H1 (cell line): ENCODE results near the gene KNOP1. TPM values are rescaled to one million over a fixed set of nuclear protein-coding genes. Genes with fewer than 3 reads are reported as not detected.

Experiments used
- CTCF ChIA-PET: fragments of 300-600 bp; sonication (Branson Sonifier 250); formaldehyde crosslinking; loops from one replicate; lab custom pipeline; 2021; ENCODE audit not compliant: partially characterized antibody; lab: Charles Lee
- POLR2A ChIA-PET: fragments of 300-600 bp; sonication (Branson Sonifier 250); formaldehyde crosslinking; loops from one replicate; lab custom pipeline; 2021; ENCODE audit warnings: inconsistent platforms; ENCODE audit not compliant: partially characterized antibody; lab: Charles Lee
- DNase-seq, 2 experiments: peaks; one replicate each; pipeline versions ENCODE4 v3.0.0 to v3.0.0-alpha.2; 2010 to 2022; ENCODE audit warnings: low spot score in 2 of 2, low read depth in 1 of 2, mixed read lengths in 1 of 2
- FAIRE-seq: peaks from 2 replicates; lab custom pipeline; 2011; peaks lifted over from hg19 to GRCh38; lab: Jason Lieb, UNC
- H2AFZ ChIP-seq: 2 replicates; pipeline ENCODE4 v1.8.1; 2012; ENCODE audit warnings: low read length, inconsistent platforms
- H2AK5ac ChIP-seq: 2 replicates; pipeline ENCODE4 v1.6.1; 2013; ENCODE audit warnings: low read depth, low read length
- H2BK120ac ChIP-seq: replicated peaks from 2 replicates; pipeline ENCODE3; 2013; ENCODE audit warnings: low read depth, low read length, inconsistent platforms
- H2BK12ac ChIP-seq: 2 replicates; pipeline ENCODE4 v1.6.1; 2013; ENCODE audit warnings: low read depth, low read length
- H2BK15ac ChIP-seq: 2 replicates; pipeline ENCODE4 v1.6.1; 2013; ENCODE audit warnings: low read length
- H2BK20ac ChIP-seq: 2 replicates; pipeline ENCODE4 v1.6.1; 2013; ENCODE audit warnings: low read length
- H2BK5ac ChIP-seq: 2 replicates; pipeline ENCODE4 v1.6.1; 2013; ENCODE audit warnings: low read depth, low read length
- H3K14ac ChIP-seq: 2 replicates; pipeline ENCODE4 v1.6.1; 2013; ENCODE audit warnings: inconsistent platforms; ENCODE audit not compliant: insufficient read length
- H3K18ac ChIP-seq: 2 replicates; pipeline ENCODE4 v1.6.1; 2013; ENCODE audit warnings: low read length; ENCODE audit errors: extremely low read depth
- H3K23ac ChIP-seq: 2 replicates; pipeline ENCODE4 v1.6.1; 2013; ENCODE audit warnings: inconsistent platforms; ENCODE audit not compliant: insufficient read length
- H3K23me2 ChIP-seq: 2 replicates; pipeline ENCODE4 v1.6.1; 2013; ENCODE audit warnings: low read depth, low read length
- H3K27ac ChIP-seq: 2 replicates; pipeline ENCODE4 v1.6.1; 2011; ENCODE audit warnings: low read depth, low read length, inconsistent platforms
- H3K27me3 ChIP-seq, 4 experiments: replicated peaks in 1 of 4; 1 replicate in 1 of 4; 2 replicates in 3 of 4; pipeline versions ENCODE4 v1.6.1 to v1.8.1; 2011 to 2013; ENCODE audit warnings: low read length in 3 of 4, mild to moderate bottlenecking in 3 of 4, inconsistent platforms in 2 of 4, mixed read lengths in 2 of 4, moderate library complexity in 1 of 4; ENCODE audit not compliant: control insufficient read depth in 3 of 4, insufficient read depth in 3 of 4; ENCODE audit errors: extremely low read depth in 1 of 4
- H3K36me3 ChIP-seq, 4 experiments: 2 replicates each; pipeline versions ENCODE4 v1.6.1 to v1.8.1; 2011 to 2013; ENCODE audit warnings: mild to moderate bottlenecking in 4 of 4, low read length in 3 of 4, moderate library complexity in 2 of 4, control low read depth in 1 of 4, inconsistent platforms in 1 of 4; ENCODE audit not compliant: insufficient read depth in 4 of 4, control insufficient read depth in 2 of 4
- H3K4ac ChIP-seq: replicated peaks from 2 replicates; pipeline ENCODE3; 2013; ENCODE audit warnings: low read length, low read depth, mixed read lengths, inconsistent platforms; ENCODE audit not compliant: insufficient read length
- H3K4me1 ChIP-seq, 4 experiments: replicated peaks in 1 of 4; 1 replicate in 1 of 4; 2 replicates in 3 of 4; pipeline versions ENCODE4 v1.6.1 to v1.8.1; 2011 to 2013; ENCODE audit warnings: low read length in 3 of 4, inconsistent platforms in 2 of 4, mixed read lengths in 1 of 4; ENCODE audit not compliant: insufficient read depth in 4 of 4, control insufficient read depth in 3 of 4
- H3K4me2 ChIP-seq, 2 experiments: 2 replicates each; pipeline versions ENCODE4 v1.6.1 to v1.8.1; 2011 to 2013; ENCODE audit warnings: low read depth in 2 of 2, low read length in 2 of 2, control low read depth in 1 of 2, inconsistent platforms in 1 of 2, mild to moderate bottlenecking in 1 of 2; ENCODE audit not compliant: insufficient read depth in 1 of 2
- H3K4me3 ChIP-seq, 4 experiments: fragments of 200-600, 300-600 bp in 1 of 4; sonication (generic), shearing (Covaris generic), sonication (Bioruptor Twin) in 1 of 4; 2 replicates each; pipeline versions ENCODE4 v1.5.1 to v1.8.1; 2011 to 2016; ENCODE audit warnings: low read length in 4 of 4, low read depth in 3 of 4, control low read depth in 2 of 4, inconsistent platforms in 2 of 4, mild to moderate bottlenecking in 2 of 4, mixed read lengths in 1 of 4, moderate library complexity in 1 of 4; ENCODE audit not compliant: insufficient read depth in 2 of 4; ENCODE audit errors: extremely low read depth in 1 of 4
- H3K56ac ChIP-seq: replicated peaks from 2 replicates; pipeline ENCODE3; 2013; ENCODE audit warnings: low read depth, mild to moderate bottlenecking, mixed read lengths, low read length, inconsistent platforms; ENCODE audit not compliant: insufficient read length
- H3K79me1 ChIP-seq: 2 replicates; pipeline ENCODE4 v1.6.1; 2013; ENCODE audit warnings: low read depth, low read length, control low read depth
- H3K79me2 ChIP-seq, 2 experiments: 2 replicates each; pipeline versions ENCODE4 v1.6.1 to v1.8.1; 2012 to 2013; ENCODE audit warnings: low read length in 2 of 2, mild to moderate bottlenecking in 2 of 2, inconsistent platforms in 1 of 2; ENCODE audit not compliant: insufficient read depth in 2 of 2, control insufficient read depth in 1 of 2
- H3K9ac ChIP-seq, 4 experiments: replicated peaks in 1 of 4; 1 replicate in 1 of 4; 2 replicates in 3 of 4; pipeline versions ENCODE4 v1.6.1 to v1.8.1; 2011 to 2013; ENCODE audit warnings: low read depth in 3 of 4, low read length in 3 of 4, control low read depth in 2 of 4, mild to moderate bottlenecking in 2 of 4, moderate library complexity in 2 of 4, inconsistent platforms in 1 of 4; ENCODE audit errors: extremely low read depth in 1 of 4
- H3K9me3 ChIP-seq, 2 experiments: 2 replicates each; pipeline versions ENCODE4 v1.6.1 to v1.8.1; 2012 to 2013; ENCODE audit warnings: mild to moderate bottlenecking in 2 of 2, moderate library complexity in 2 of 2, control low read depth in 1 of 2, inconsistent platforms in 1 of 2, low read depth in 1 of 2, low read length in 1 of 2, mixed read lengths in 1 of 2; ENCODE audit not compliant: insufficient read depth in 2 of 2
- H4K20me1 ChIP-seq, 2 experiments: replicated peaks in 1 of 2; 2 replicates each; pipeline versions ENCODE3 to v1.8.1; 2011 to 2013; ENCODE audit warnings: inconsistent platforms in 2 of 2, low read length in 2 of 2, mild to moderate bottlenecking in 1 of 2; ENCODE audit not compliant: insufficient read depth in 2 of 2, control insufficient read depth in 1 of 2
- H4K5ac ChIP-seq: 2 replicates; pipeline ENCODE4 v1.6.1; 2013; ENCODE audit warnings: low read length, low read depth, mixed read lengths, inconsistent platforms; ENCODE audit not compliant: insufficient read length
- H4K8ac ChIP-seq: 2 replicates; pipeline ENCODE4 v1.8.0; 2013; ENCODE audit warnings: mild to moderate bottlenecking, moderate library complexity, low read length, inconsistent platforms; ENCODE audit not compliant: insufficient read depth; ENCODE audit errors: extremely low read depth
- H4K91ac ChIP-seq: replicated peaks from 2 replicates; pipeline ENCODE3; 2013; ENCODE audit warnings: low read length, mixed read lengths, inconsistent platforms; ENCODE audit not compliant: insufficient read length
- SUZ12 ChIP-seq: fragments of 200-600 bp; sonication (generic); IDR thresholded peaks from 2 replicates; pipeline ENCODE4 v1.6.1; 2012; ENCODE audit warnings: mild to moderate bottlenecking, inconsistent platforms, low read length, moderate library complexity, mixed read lengths
- WGBS, 2 experiments: shearing (Covaris generic) in 1 of 2; methylation state at CpG; one replicate each; pipeline versions ENCODE4 v1.1.6 to v1.1.7; 2013 to 2015; ENCODE audit warnings: low lambda C conversion rate in 2 of 2, mixed read lengths in 2 of 2, inconsistent platforms in 1 of 2, low coverage in 1 of 2, missing lambda C conversion rate in 1 of 2; ENCODE audit not compliant: insufficient replicate concordance in 2 of 2, insufficient coverage in 1 of 2, insufficient read length in 1 of 2; ENCODE audit errors: extremely low coverage in 1 of 2, missing lambda C conversion rate in 1 of 2; 5-methylcytosine and 5-hydroxymethylcytosine counted together
- polyA plus RNA-seq, 7 experiments: library from polyadenylated mRNA; depleted of rRNA in 3 of 7; stranded (reverse) in 5 of 7; unstranded in 2 of 7; fragments of >200 nt in 5 of 7; fragments of 200-250 nt in 2 of 7; gene quantifications; 1 replicate in 5 of 7; 2 replicates in 1 of 7; 4 replicates in 1 of 7; pipeline versions ENCODE4 v1.2.1 to v1.2.3, GENCODE V29; 2011 to 2013; ENCODE audit warnings: missing spikeins in 2 of 7, mixed read lengths in 2 of 7
- total RNA-seq: library from RNA; stranded (reverse); fragmentation: NEBNext Ultra II Directional; extraction: Animal tissue kit (Norgen Biotek cat#: 25700); gene quantifications from 2 replicates; pipeline ENCODE4 v1.2.1, GENCODE V29; 2021

The KNOP1 gene
- total and polyA plus RNA-seq, 2 of the 8 experiments (the other 6 are each of a cell fraction or from before 2014, with no cell fraction given): 21.6 to 87.9 TPM

DNA sequence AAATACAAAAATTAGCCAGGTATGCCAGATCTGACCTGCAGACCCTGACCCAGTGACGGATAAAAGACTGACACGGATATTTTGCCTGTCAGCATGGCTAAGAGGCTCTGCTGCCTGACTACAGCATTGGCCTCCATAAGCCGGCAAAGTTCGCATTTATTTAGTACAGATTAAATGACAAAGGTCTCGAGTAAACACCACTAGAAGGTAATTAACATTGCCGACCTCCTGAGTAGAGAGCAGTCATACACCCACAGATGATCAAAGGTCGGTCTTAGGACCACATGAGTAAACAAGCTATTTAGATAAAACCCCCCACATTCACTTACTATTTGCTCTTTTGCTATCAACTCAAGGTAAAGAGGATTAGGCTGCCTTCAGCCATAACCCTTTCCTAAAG lies 55.7 kb downstream of the KNOP1 start:
- Histone ChIP-seq H3K18ac (no peak overlapping the region), H3K4me1 (no peaks in the 10 kb centered on the region), H3K36me3 (peaks cover 0 to 12% (median 7%) of the 10 kb centered on the region in 4 experiments; a peak in 5 of 8 replicates), H4K8ac (no peak overlapping the region), H4K91ac (no peak overlapping the region), H2BK15ac (no peak overlapping the region), H3K79me2 (no peaks in the 10 kb centered on the region), H3K27ac (no peak overlapping the region), H3K79me1 (no peaks in the 10 kb centered on the region), H3K27me3 (no peaks in the 10 kb centered on the region), H2BK5ac (no peak overlapping the region), H2AFZ (no peak overlapping the region), H3K56ac (no peak overlapping the region), H3K4me2 (no peak overlapping the region), H3K4ac (no peak overlapping the region), H2BK20ac (no peak overlapping the region), H4K5ac (no peak overlapping the region), H2BK120ac (no peak overlapping the region), H3K4me3 (no peak overlapping the region), H3K23me2 (no peaks in the 10 kb centered on the region), H3K9ac (no peak overlapping the region), H4K20me1 (no peaks in the 10 kb centered on the region), H3K23ac (no peak overlapping the region), H2BK12ac (no peak overlapping the region), H3K9me3 (peaks cover 0 to 10% of the 10 kb centered on the region in 2 experiments; a peak in 2 of 4 replicates), H3K14ac (no peak overlapping the region), H2AK5ac (no peak overlapping the region)
- CTCF ChIA-PET: interaction anchor here (0.9 to 1.3 kb wide), 2 partner anchors 18 to 209 kb away, joined by 3 to 4 read pairs; no protein-coding TSS in a partner anchor
- TF ChIP-seq SUZ12: no peak
- WGBS, 2 experiments: 81% methylated on average over 7 of the region's 7 CpGs; no CpG with 5 or more reads in 1 of the 2 experiments
- DNase-seq: peak in 1 of 2 experiments; percentile 43
- POLR2A ChIA-PET: no interaction called here
- no peak for FAIRE-seq
